ENCODE measurements around the gene COQ8A. TPM values are rescaled to one million over a fixed set of nuclear protein-coding genes. Genes with fewer than 3 reads are reported as not detected.

COQ8A gene
- total and polyA plus RNA-seq, 7 experiments from 2014 or later: 34.1 to 83.4 (median 66.3) TPM

- H3K4me3 Mint-ChIP-seq: no peak overlapping the region
Observed at GRCh38 chr1:227016990-227017389, 76.9 kb downstream of the COQ8A start.

GRCh38 chr1:227032396-227032795 is 92.3 kb downstream of the COQ8A start:
- POLR2A ChIA-PET: no interaction called here
- ATAC-seq: no peak

More at GRCh38 chr1:227016990-227017389, 76.9 kb downstream of the COQ8A start:
- ChIA-PET POLR2A (no interaction called here), CTCF (no interaction called here)
- peaks cover 0 to 5% (median 3%) of the 10 kb centered on the region in 5 donors for H3K36me3 Mint-ChIP-seq
- no peak overlapping the region for H3K27ac ChIP-seq (ENCODE audit: low read depth, low read length)
- H3K36me3 ChIP-seq (ENCODE audit: control insufficient read depth in 2 of 3, insufficient read depth in 3 of 3, low read length in 3 of 3): no peaks in the 10 kb centered on the region
- DNase-seq: no peak
- H3K9me3 Mint-ChIP-seq: peaks cover 0 to 18% (median 3%) of the 10 kb centered on the region in 11 donors
- H3K4me1 Mint-ChIP-seq: no peaks in the 10 kb centered on the region
- H3K4me1 ChIP-seq (ENCODE audit: control insufficient read depth in 2 of 2, insufficient read depth in 2 of 2, low read length in 2 of 2): no peaks in the 10 kb centered on the region
- peaks cover 0 to 13% (median 4%) of the 10 kb centered on the region in 5 donors for H3K27me3 Mint-ChIP-seq
- no peaks in the 10 kb centered on the region for H3K27me3 ChIP-seq (ENCODE audit: control insufficient read depth in 2 of 2, insufficient read depth in 2 of 2, low read length in 2 of 2)
- no peak overlapping the region for H3K4me3 ChIP-seq (ENCODE audit: low read length)
- intact Hi-C loops (cut with micrococcal nuclease): no loop called here
- H3K27ac Mint-ChIP-seq: no peak overlapping the region
- no peak for ATAC-seq
- H3K9me3 ChIP-seq (ENCODE audit: control insufficient read depth in 2 of 3, low read length in 3 of 3): no peaks in the 10 kb centered on the region

GRCh38 chr1:227033880-227034279 is 93.8 kb downstream of the COQ8A start:
- H3K4me3 ChIP-seq (ENCODE audit: low read length): no peak overlapping the region
- H3K36me3 ChIP-seq (ENCODE audit: control insufficient read depth in 2 of 3, insufficient read depth in 3 of 3, low read length in 3 of 3): no peaks in the 10 kb centered on the region
- intact Hi-C loops (cut with micrococcal nuclease): no loop called here
- Mint-ChIP-seq H3K27ac (no peak overlapping the region), H3K36me3 (no peaks in the 10 kb centered on the region), H3K4me3 (no peak overlapping the region), H3K27me3 (peaks cover 0 to 3% (median 0%) of the 10 kb centered on the region in 5 donors), H3K4me1 (peaks cover 0 to 13% (median 6%) of the 10 kb centered on the region in 7 donors), H3K9me3 (peaks cover 0 to 2% (median 0%) of the 10 kb centered on the region in 11 donors)
- H3K27ac ChIP-seq (ENCODE audit: low read depth, low read length): no peak overlapping the region
- peaks cover 0 to 4% of the 10 kb centered on the region in 2 donors for H3K4me1 ChIP-seq (ENCODE audit: control insufficient read depth in 2 of 2, insufficient read depth in 2 of 2, low read length in 2 of 2)
- ATAC-seq (no peak), DNase-seq (no peak)
- H3K27me3 ChIP-seq (ENCODE audit: control insufficient read depth in 2 of 2, insufficient read depth in 2 of 2, low read length in 2 of 2): no peaks in the 10 kb centered on the region
- ChIA-PET POLR2A (no interaction called here), CTCF (no interaction called here)
- no peaks in the 10 kb centered on the region for H3K9me3 ChIP-seq (ENCODE audit: control insufficient read depth in 2 of 3, low read length in 3 of 3)

More at GRCh38 chr1:227032396-227032795, 92.3 kb downstream of the COQ8A start:
- H3K27me3 Mint-ChIP-seq: peaks cover 0 to 4% (median 0%) of the 10 kb centered on the region in 5 donors
- H3K27ac ChIP-seq (ENCODE audit: low read depth, low read length): no peak overlapping the region
- peaks cover 0 to 2% of the 10 kb centered on the region in 2 donors for H3K4me1 ChIP-seq (ENCODE audit: control insufficient read depth in 2 of 2, insufficient read depth in 2 of 2, low read length in 2 of 2)
- H3K4me3 ChIP-seq (ENCODE audit: low read length): no peak overlapping the region
- DNase-seq: no peak
- H3K27ac Mint-ChIP-seq: no peak overlapping the region
- H3K36me3 ChIP-seq (ENCODE audit: control insufficient read depth in 2 of 3, insufficient read depth in 3 of 3, low read length in 3 of 3): no peaks in the 10 kb centered on the region
- H3K36me3 Mint-ChIP-seq: peaks cover 0 to 1% (median under 1%) of the 10 kb centered on the region in 5 donors
- no peaks in the 10 kb centered on the region for H3K27me3 ChIP-seq (ENCODE audit: control insufficient read depth in 2 of 2, insufficient read depth in 2 of 2, low read length in 2 of 2)
- H3K9me3 ChIP-seq (ENCODE audit: control insufficient read depth in 2 of 3, low read length in 3 of 3): no peaks in the 10 kb centered on the region
- H3K4me3 Mint-ChIP-seq: no peak overlapping the region
- H3K4me1 Mint-ChIP-seq: peaks cover 0 to 5% (median 4%) of the 10 kb centered on the region in 7 donors
- CTCF ChIA-PET: interaction anchor here (0.8 kb wide), 1 partner anchor 271 kb away, joined by 3 read pairs; no protein-coding TSS in a partner anchor
- intact Hi-C loops (cut with micrococcal nuclease): no loop called here
- H3K9me3 Mint-ChIP-seq: peaks cover 0 to under 1% (median 0%) of the 10 kb centered on the region in 11 donors

GRCh38 chr1:227035316-227035715 is 95.2 kb downstream of the COQ8A start:
- Histone ChIP-seq H3K4me1 (ENCODE audit: control insufficient read depth in 2 of 2, insufficient read depth in 2 of 2, low read length in 2 of 2) (peaks cover 0 to 4% of the 10 kb centered on the region in 2 donors), H3K27ac (ENCODE audit: low read depth, low read length) (no peak overlapping the region), H3K4me3 (ENCODE audit: low read length) (no peak overlapping the region), H3K27me3 (ENCODE audit: control insufficient read depth in 2 of 2, insufficient read depth in 2 of 2, low read length in 2 of 2) (no peaks in the 10 kb centered on the region), H3K9me3 (ENCODE audit: control insufficient read depth in 2 of 3, low read length in 3 of 3) (no peaks in the 10 kb centered on the region), H3K36me3 (ENCODE audit: control insufficient read depth in 2 of 3, insufficient read depth in 3 of 3, low read length in 3 of 3) (no peaks in the 10 kb centered on the region)
- H3K4me1 Mint-ChIP-seq: peaks cover 0 to 13% (median 6%) of the 10 kb centered on the region in 7 donors
- DNase-seq (no peak), ATAC-seq (no peak)
- H3K4me3 Mint-ChIP-seq: no peak overlapping the region
- H3K27me3 Mint-ChIP-seq: peaks cover 0 to 6% (median 0%) of the 10 kb centered on the region in 5 donors
- POLR2A ChIA-PET: no interaction called here
- H3K27ac Mint-ChIP-seq: no peak overlapping the region
- CTCF ChIA-PET: no interaction called here
- no peaks in the 10 kb centered on the region for H3K36me3 Mint-ChIP-seq
- peaks cover 0 to 2% (median 0%) of the 10 kb centered on the region in 11 donors for H3K9me3 Mint-ChIP-seq
- intact Hi-C loops (cut with micrococcal nuclease): no loop called here

- ChIA-PET POLR2A (no interaction called here), CTCF (no interaction called here)
- Histone ChIP-seq H3K9me3 (ENCODE audit: control insufficient read depth in 2 of 3, low read length in 3 of 3) (no peaks in the 10 kb centered on the region), H3K36me3 (ENCODE audit: control insufficient read depth in 2 of 3, insufficient read depth in 3 of 3, low read length in 3 of 3) (no peaks in the 10 kb centered on the region), H3K4me1 (ENCODE audit: control insufficient read depth in 2 of 2, insufficient read depth in 2 of 2, low read length in 2 of 2) (peaks cover 0 to 4% of the 10 kb centered on the region in 2 donors), H3K4me3 (ENCODE audit: low read length) (no peak overlapping the region), H3K27me3 (ENCODE audit: control insufficient read depth in 2 of 2, insufficient read depth in 2 of 2, low read length in 2 of 2) (no peaks in the 10 kb centered on the region), H3K27ac (ENCODE audit: low read depth, low read length) (no peak overlapping the region)
- intact Hi-C loops (cut with micrococcal nuclease): no loop called here
- Mint-ChIP-seq H3K4me1 (peaks cover 0 to 13% (median 6%) of the 10 kb centered on the region in 7 donors), H3K9me3 (peaks cover 0 to 2% (median 0%) of the 10 kb centered on the region in 11 donors), H3K4me3 (no peak overlapping the region), H3K36me3 (no peaks in the 10 kb centered on the region), H3K27me3 (peaks cover 0 to 14% (median 5%) of the 10 kb centered on the region in 5 donors), H3K27ac (peak overlapping the region in 4 of 9 donors; percentile 1 to 71 (median 4))
- ATAC-seq: no peak
- no peak for DNase-seq
Observed at GRCh38 chr1:227037121-227037520, 97.0 kb downstream of the COQ8A start.

Other genes with a start within 250 kb of the COQ8A start
- gene ITPKB, start 201.0 kb upstream of the COQ8A start, total RNA-seq: 100 to 1,000 TPM in 4 of 5 experiments, 10 to 100 TPM in 1; 51.7 to 429 (median 199) TPM
- gene ITPKB, start 201.0 kb upstream of the COQ8A start, polyA plus RNA-seq: 10 to 100 TPM; 81.0 to 86.8 TPM
- 10 to 100 TPM in 1 of 5 experiments, 1 to 10 TPM in 3, under 1 TPM in 1; 0.70 to 10.3 (median 3.7) TPM for gene PSEN2, start 69.7 kb upstream of the COQ8A start, total RNA-seq
- gene PSEN2, start 69.7 kb upstream of the COQ8A start, polyA plus RNA-seq: 1 to 10 TPM in 1 of 2 donors, under 1 TPM in 1; 0.17 to 1.1 TPM